T-helper 2 cell treated with Interferon-gamma antibody and Interleukin-4, amounts not matched to agents 100 ng/mL and 5 ng/mL, for 36 hours (primary cell): Measurements from ENCODE around the gene ZNF629. TPM values are rescaled to one million over a fixed set of nuclear protein-coding genes. Genes with fewer than 3 reads are reported as not detected.
"Not testable (repeated sequence)": the region's sequence is repeated elsewhere in the genome, so short reads cannot be mapped to it uniquely, and the experiment has no call there.

ENCODE experiments used
- intact Hi-C: fragments of 100-400 bp; cut with micrococcal nuclease; formaldehyde crosslinking; loops from one replicate; pipeline ENCODE4 v1.15.1; 2023
- total RNA-seq: library from RNA; stranded (reverse); gene quantifications from 2 replicates; pipeline ENCODE4 v1.2.3, GENCODE V29; 2022

The ZNF629 gene
- total RNA-seq = 0.25 and 0.43 TPM in 2 replicates

- intact Hi-C loops = no loop called here
These were observed at the start of gene ZNF629 for GRCh38 chr16:30786936-30787612. Gene ZNF629 (minus strand): TSS chr16:30787205. CDS start chr16:30784482, 2,723 bp downstream.

GRCh38 chr16:30834130-30834740 is 47.2 kb upstream of the ZNF629 start:
- intact Hi-C loops = no loop called here

- intact Hi-C loops = no loop called here
These were observed 43.0 kb upstream of the ZNF629 start for GRCh38 chr16:30830072-30830417.

- intact Hi-C loops = no loop called here
These were observed 42.4 kb upstream of the ZNF629 start for GRCh38 chr16:30829130-30830071.

GRCh38 chr16:30821891-30822290 is 34.9 kb upstream of the ZNF629 start:
- intact Hi-C loops = no loop called here

GRCh38 chr16:30821441-30821840 is 34.4 kb upstream of the ZNF629 start:
- intact Hi-C loops = not testable (repeated sequence)

- intact Hi-C loops = no loop called here
These were observed 34.0 kb upstream of the ZNF629 start for GRCh38 chr16:30820952-30821421.

- intact Hi-C loops = no loop called here
These were observed 29.8 kb upstream of the ZNF629 start for GRCh38 chr16:30816769-30817168.

- intact Hi-C loops = loop anchor here (1.0 kb wide), 1 partner anchor 108 kb away; no protein-coding TSS in a partner anchor
These were observed 26.8 kb upstream of the ZNF629 start for GRCh38 chr16:30813821-30814189.

- intact Hi-C loops = not testable (repeated sequence)
These were observed 22.7 kb upstream of the ZNF629 start for GRCh38 chr16:30809675-30810074.

- intact Hi-C loops = not testable (repeated sequence)
These were observed 22.0 kb upstream of the ZNF629 start for GRCh38 chr16:30808890-30809426.

- intact Hi-C loops = no loop called here
These were observed 21.1 kb upstream of the ZNF629 start for GRCh38 chr16:30808146-30808545.

- intact Hi-C loops = no loop called here
These were observed 18.6 kb upstream of the ZNF629 start for GRCh38 chr16:30805370-30806169.

- intact Hi-C loops = no loop called here
These were observed 18.0 kb upstream of the ZNF629 start for GRCh38 chr16:30805056-30805369.

GRCh38 chr16:30802936-30803335 is 15.9 kb upstream of the ZNF629 start:
- intact Hi-C loops = no loop called here

- intact Hi-C loops = no loop called here
These were observed 10.8 kb upstream of the ZNF629 start for GRCh38 chr16:30797670-30798309.

GRCh38 chr16:30794634-30795033 is 7.6 kb upstream of the ZNF629 start:
- intact Hi-C loops = no loop called here

GRCh38 chr16:30793508-30794069 is 6.6 kb upstream of the ZNF629 start:
- intact Hi-C loops = no loop called here

GRCh38 chr16:30787613-30788378 is 791 bp upstream of the ZNF629 start:
- intact Hi-C loops = no loop called here
